Measurements from ENCODE around the gene P2RX5. TPM values are rescaled to one million over a fixed set of nuclear protein-coding genes. Genes with fewer than 3 reads are reported as not detected.

Gene P2RX5
- total and polyA plus RNA-seq, 2 donors (not counting 1 experiment from before 2014, with no cell fraction given): 0.79 to 0.99 TPM

DNA sequence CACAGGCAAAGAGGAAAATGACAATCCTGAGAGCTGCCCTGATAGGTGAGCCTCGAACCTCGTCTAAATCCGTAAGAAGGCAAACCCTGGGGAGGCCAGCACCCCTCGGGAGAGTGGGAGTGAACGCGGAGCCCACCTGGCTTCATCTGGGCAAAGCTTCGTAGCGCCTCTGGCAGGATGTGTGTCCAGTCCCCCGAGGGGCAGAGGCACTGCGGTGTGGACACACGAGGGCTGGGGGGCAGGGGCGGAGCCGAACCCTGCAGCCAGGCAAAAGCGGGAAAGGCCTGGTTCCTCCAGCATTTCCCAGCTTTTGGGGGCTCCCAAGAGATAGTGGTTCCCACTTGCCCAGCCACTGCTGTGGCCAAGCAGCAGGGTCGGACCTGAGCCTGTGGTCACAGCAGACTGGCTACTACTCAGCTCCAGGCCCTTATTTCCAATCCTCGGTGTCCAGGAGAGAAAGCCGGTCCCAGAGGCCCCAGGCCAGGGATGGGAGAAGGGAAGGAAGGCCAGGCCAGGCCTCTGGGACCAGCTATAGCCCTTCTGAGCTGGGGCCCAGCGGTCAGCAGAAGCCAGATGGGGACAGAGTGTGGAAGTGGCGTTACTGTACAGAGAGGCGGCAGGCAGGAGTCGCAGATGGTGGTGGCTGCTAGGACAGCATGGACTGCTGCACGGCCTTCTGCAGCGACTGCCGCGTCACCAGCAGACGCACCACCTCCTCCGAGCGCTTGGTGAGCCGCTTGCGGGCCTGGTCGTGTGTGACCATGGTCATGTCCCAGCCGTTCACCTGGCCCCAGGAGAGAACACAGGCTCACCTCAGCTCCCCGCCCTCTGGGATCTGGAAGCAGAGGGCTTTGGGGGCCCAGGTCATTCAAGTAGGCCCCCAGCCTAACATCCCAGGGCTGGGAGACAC is 32.6 kb downstream of the P2RX5 start:
- Histone ChIP-seq H3K9me3 (ENCODE audit: control insufficient read depth, insufficient read depth, low read depth, low read length) (no peaks in the 10 kb centered on the region), H3K36me3 (ENCODE audit: control insufficient read depth, insufficient read depth, low read length) (peaks cover 32% of the 10 kb centered on the region), H3K4me3 (replicated peaks in 1 of 4; ENCODE audit: control extremely low read depth in 1 of 4, insufficient read depth in 1 of 4, low read depth in 3 of 4, low read length in 4 of 4) (no peak overlapping the region), H2AFZ (ENCODE audit: low read length) (no peak overlapping the region), H3K9ac (ENCODE audit: insufficient read depth, low read length) (no peak overlapping the region), H3K79me2 (ENCODE audit: control insufficient read depth, insufficient read depth, low read length) (peaks cover 30% of the 10 kb centered on the region), H3K27me3 (ENCODE audit: control insufficient read depth, insufficient read depth, low read length) (no peaks in the 10 kb centered on the region), H4K20me1 (ENCODE audit: control insufficient read depth, extremely low read depth, insufficient read depth, low read length) (no peaks in the 10 kb centered on the region), H3K27ac (ENCODE audit: insufficient read depth, low read length) (no peak overlapping the region), H3K4me2 (ENCODE audit: extremely low read depth, insufficient read depth, low read length) (no peak overlapping the region), H3K4me1 (ENCODE audit: control insufficient read depth, extremely low read depth, insufficient read depth, low read length) (peaks cover 22% of the 10 kb centered on the region)
- TF ChIP-seq EZH2 (IDR thresholded peaks at IDR 0.05; ENCODE audit: low read length, missing control alignments): no peak
- no peak for DNase-seq (ENCODE audit: low read depth in 2 of 2)

- Histone ChIP-seq H3K9me3 (ENCODE audit: control insufficient read depth, insufficient read depth, low read depth, low read length) (no peaks in the 10 kb centered on the region), H3K36me3 (ENCODE audit: control insufficient read depth, insufficient read depth, low read length) (peaks cover 35% of the 10 kb centered on the region), H4K20me1 (ENCODE audit: control insufficient read depth, extremely low read depth, insufficient read depth, low read length) (no peaks in the 10 kb centered on the region), H3K4me3 (replicated peaks in 1 of 4; ENCODE audit: control extremely low read depth in 1 of 4, insufficient read depth in 1 of 4, low read depth in 3 of 4, low read length in 4 of 4) (no peak overlapping the region), H2AFZ (ENCODE audit: low read length) (no peak overlapping the region), H3K4me1 (ENCODE audit: control insufficient read depth, extremely low read depth, insufficient read depth, low read length) (peaks cover 13% of the 10 kb centered on the region), H3K27me3 (ENCODE audit: control insufficient read depth, insufficient read depth, low read length) (no peaks in the 10 kb centered on the region), H3K27ac (ENCODE audit: insufficient read depth, low read length) (peak overlapping the region; percentile 61), H3K9ac (ENCODE audit: insufficient read depth, low read length) (no peak overlapping the region), H3K4me2 (ENCODE audit: extremely low read depth, insufficient read depth, low read length) (no peak overlapping the region), H3K79me2 (ENCODE audit: control insufficient read depth, insufficient read depth, low read length) (peaks cover 8% of the 10 kb centered on the region)
- no peak for DNase-seq (ENCODE audit: low read depth in 2 of 2)
- TF ChIP-seq, protein P1, sequence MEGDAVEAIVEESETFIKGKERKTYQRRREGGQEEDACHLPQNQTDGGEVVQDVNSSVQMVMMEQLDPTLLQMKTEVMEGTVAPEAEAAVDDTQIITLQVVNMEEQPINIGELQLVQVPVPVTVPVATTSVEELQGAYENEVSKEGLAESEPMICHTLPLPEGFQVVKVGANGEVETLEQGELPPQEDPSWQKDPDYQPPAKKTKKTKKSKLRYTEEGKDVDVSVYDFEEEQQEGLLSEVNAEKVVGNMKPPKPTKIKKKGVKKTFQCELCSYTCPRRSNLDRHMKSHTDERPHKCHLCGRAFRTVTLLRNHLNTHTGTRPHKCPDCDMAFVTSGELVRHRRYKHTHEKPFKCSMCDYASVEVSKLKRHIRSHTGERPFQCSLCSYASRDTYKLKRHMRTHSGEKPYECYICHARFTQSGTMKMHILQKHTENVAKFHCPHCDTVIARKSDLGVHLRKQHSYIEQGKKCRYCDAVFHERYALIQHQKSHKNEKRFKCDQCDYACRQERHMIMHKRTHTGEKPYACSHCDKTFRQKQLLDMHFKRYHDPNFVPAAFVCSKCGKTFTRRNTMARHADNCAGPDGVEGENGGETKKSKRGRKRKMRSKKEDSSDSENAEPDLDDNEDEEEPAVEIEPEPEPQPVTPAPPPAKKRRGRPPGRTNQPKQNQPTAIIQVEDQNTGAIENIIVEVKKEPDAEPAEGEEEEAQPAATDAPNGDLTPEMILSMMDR (conservative IDR thresholded peaks at IDR 0.05 in 1 of 2, IDR thresholded peaks at IDR 0.05 in 1 of 2; ENCODE audit: low read depth in 1 of 2, low read length in 2 of 2): no peak
- no peak for TF ChIP-seq EZH2 (IDR thresholded peaks at IDR 0.05; ENCODE audit: low read length, missing control alignments)
Measured at GRCh38 chr17:3660311-3660891, 35.6 kb downstream of the P2RX5 start.

DNA sequence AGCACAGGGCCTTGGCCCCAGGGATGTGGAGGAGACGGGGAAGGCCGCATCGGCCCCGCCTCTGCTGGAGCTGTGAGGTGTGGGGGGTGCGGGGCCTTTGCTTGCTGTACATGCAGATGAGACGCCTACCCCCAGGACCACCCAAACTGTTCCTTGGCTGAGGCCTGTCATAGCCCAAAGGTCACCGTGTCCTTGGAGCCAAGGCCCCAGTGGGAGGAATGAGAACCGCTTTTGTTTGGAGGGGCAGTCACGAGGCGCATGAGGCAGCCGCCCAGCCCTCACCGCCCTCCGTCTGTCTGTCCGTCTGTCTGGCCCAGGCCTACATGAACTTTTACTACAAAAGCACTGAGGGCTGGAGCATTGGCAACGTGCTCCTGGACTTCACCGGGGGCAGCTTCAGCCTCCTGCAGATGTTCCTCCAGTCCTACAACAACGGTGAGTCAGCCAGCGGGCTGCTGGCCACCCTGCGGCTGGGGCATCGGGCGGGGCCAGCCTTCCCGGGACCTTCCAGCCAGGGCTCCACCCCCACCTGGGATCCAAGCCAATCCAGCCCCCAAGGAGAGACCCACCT is 36.3 kb downstream of the P2RX5 start:
- DNase-seq (ENCODE audit: low read depth in 2 of 2): peak; percentile 89 to 94
- no peak overlapping the region for H3K9ac ChIP-seq (ENCODE audit: insufficient read depth, low read length)
- peaks cover 13% of the 10 kb centered on the region for H3K4me1 ChIP-seq (ENCODE audit: control insufficient read depth, extremely low read depth, insufficient read depth, low read length)
- peaks cover 4% of the 10 kb centered on the region for H3K79me2 ChIP-seq (ENCODE audit: control insufficient read depth, insufficient read depth, low read length)
- no peaks in the 10 kb centered on the region for H3K27me3 ChIP-seq (ENCODE audit: control insufficient read depth, insufficient read depth, low read length)
- no peak overlapping the region for H2AFZ ChIP-seq (ENCODE audit: low read length)
- TF ChIP-seq EZH2 (IDR thresholded peaks at IDR 0.05; ENCODE audit: low read length, missing control alignments): no peak
- TF ChIP-seq, protein P1 (conservative IDR thresholded peaks at IDR 0.05 in 1 of 2, IDR thresholded peaks at IDR 0.05 in 1 of 2; ENCODE audit: low read depth in 1 of 2, low read length in 2 of 2): peak; percentile 32 to 44
- H3K9me3 ChIP-seq (ENCODE audit: control insufficient read depth, insufficient read depth, low read depth, low read length): no peaks in the 10 kb centered on the region
- peak overlapping the region; percentile 8 for H3K4me2 ChIP-seq (ENCODE audit: extremely low read depth, insufficient read depth, low read length)
- H3K27ac ChIP-seq (ENCODE audit: insufficient read depth, low read length): peak overlapping the region; percentile 72
- H3K4me3 ChIP-seq (replicated peaks in 1 of 4; ENCODE audit: control extremely low read depth in 1 of 4, insufficient read depth in 1 of 4, low read depth in 3 of 4, low read length in 4 of 4): no peak overlapping the region
- no peaks in the 10 kb centered on the region for H4K20me1 ChIP-seq (ENCODE audit: control insufficient read depth, extremely low read depth, insufficient read depth, low read length)
- peaks cover 34% of the 10 kb centered on the region for H3K36me3 ChIP-seq (ENCODE audit: control insufficient read depth, insufficient read depth, low read length)
